Esophagus squamous epithelium (tissue), 5 donors: ENCODE results near the gene MICAL2. TPM values are rescaled to one million over a fixed set of nuclear protein-coding genes. Genes with fewer than 3 reads are reported as not detected.

Experiments
- DNase-seq: peaks from one replicate; lab custom pipeline; 2025; lab: John Stamatoyannopoulos, UW
- H3K27ac ChIP-seq, 4 donors: fragments of 200-600 bp; sonication (generic); one replicate each; pipeline ENCODE4 v1.5.1; 2016 to 2019; ENCODE audit warnings: mild to moderate bottlenecking in 1 of 4
- H3K27me3 ChIP-seq, 4 donors: fragments of 200-600 bp; sonication (generic); 1 replicate in 3 of 4; 2 replicates in 1 of 4; pipeline versions ENCODE4 v1.5.1 to v1.6.0; 2017 to 2021; ENCODE audit warnings: antibody characterized with exemption in 1 of 4
- H3K36me3 ChIP-seq, 3 donors: fragments of 200-600 bp; sonication (generic); one replicate each; pipeline ENCODE4 v1.5.1; 2016 to 2019
- H3K4me1 ChIP-seq, 3 donors: fragments of 200-600 bp; sonication (generic); one replicate each; pipeline ENCODE4 v1.5.1; 2017 to 2019
- H3K4me3 ChIP-seq, 4 donors: fragments of 200-600 bp; sonication (generic); 1 replicate in 3 of 4; 2 replicates in 1 of 4; pipeline ENCODE4 v1.5.1; 2016 to 2019; ENCODE audit warnings: mild to moderate bottlenecking in 2 of 4, moderate library complexity in 1 of 4
- H3K9me3 ChIP-seq, 3 donors: fragments of 200-600 bp; sonication (generic); one replicate each; pipeline ENCODE4 v1.5.1; 2016 to 2019
- POLR2A ChIP-seq, 4 donors: fragments of 450-650 bp; IDR thresholded peaks; one replicate each; pipeline ENCODE4 v1.6.1; 2017; ENCODE audit warnings: antibody characterized with exemption in 4 of 4, mild to moderate bottlenecking in 4 of 4, moderate library complexity in 3 of 4
- WGBS, 2 donors: methylation state at CpG; one replicate each; pipeline ENCODE4 v1.1.5; 2018; 5-methylcytosine and 5-hydroxymethylcytosine counted together
- intact Hi-C: fragments of 100-400 bp; cut with DNase I; formaldehyde crosslinking; loops from one replicate; pipeline ENCODE4 v1.15.0; 2022
- total RNA-seq, 4 donors: library from RNA; depleted of rRNA; stranded (reverse); fragments of >200 nt; gene quantifications; one replicate each; pipeline ENCODE4 v1.1.0, GENCODE V29; 2016
- TF ChIP-seq, protein P1 (sequence below), 6 experiments: fragments of 450-650 bp in 4 of 6; fragments of 200-600 bp in 2 of 6; sonication (generic) in 2 of 6; IDR thresholded peaks; one replicate each; pipeline ENCODE4 v1.5.1; 2016 to 2019; ENCODE audit warnings: antibody characterized with exemption in 6 of 6, mild to moderate bottlenecking in 4 of 6, moderate library complexity in 4 of 6
- donor health status: DM: yes; HTN: yes; CAD: no.

The MICAL2 gene
- total RNA-seq, 4 donors from 2014 or later = 10.1 to 49.0 (median 19.8) TPM

DNA sequence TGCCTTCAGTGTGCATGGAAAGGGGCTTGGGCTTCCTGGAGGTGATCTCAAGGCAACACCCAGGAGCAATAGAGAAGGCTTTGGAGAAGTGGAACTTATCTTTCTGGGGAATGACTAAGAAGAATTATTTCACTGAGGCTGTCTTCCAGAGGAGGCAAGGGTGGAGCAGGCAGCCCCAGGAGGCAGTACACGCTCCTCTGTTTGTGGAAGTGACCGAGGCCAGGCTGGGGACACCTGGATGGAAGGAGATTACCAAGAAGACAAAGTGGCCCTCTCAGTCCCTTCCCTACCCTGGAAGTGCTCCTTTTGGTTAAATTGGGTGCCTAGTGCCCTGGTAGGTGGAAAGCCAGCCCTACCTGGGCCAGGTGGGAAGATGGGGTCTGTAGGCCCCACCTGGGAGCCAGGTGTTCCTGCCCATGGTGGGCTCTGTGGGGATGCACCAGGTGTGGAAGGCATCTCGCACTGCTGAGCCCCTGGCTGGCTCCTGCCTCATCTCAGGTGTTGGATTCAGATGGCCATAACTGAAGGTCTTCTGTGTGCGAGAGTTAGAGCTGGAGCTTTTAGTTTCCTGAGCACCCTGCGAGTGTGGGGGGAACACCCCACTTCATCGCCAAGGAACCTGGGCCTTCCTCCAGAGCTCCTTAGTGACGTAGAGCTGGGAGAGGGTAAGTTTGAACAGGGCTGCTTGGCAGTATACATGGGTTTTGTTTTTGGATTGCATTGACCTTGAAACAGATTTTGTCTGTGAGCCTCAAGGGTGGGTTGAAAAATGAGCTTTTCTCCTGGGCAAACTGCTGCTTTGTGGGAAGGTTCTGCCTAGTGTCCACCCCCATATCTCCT lies 46.1 kb downstream of the MICAL2 start:
- H3K9me3 ChIP-seq = no peaks in the 10 kb centered on the region
- 77 to 100% methylated on average over 1 to 6 of the region's 7 CpGs for WGBS, 2 donors
- no peaks in the 10 kb centered on the region for H3K36me3 ChIP-seq
- peaks cover 0 to 47% (median 34%) of the 10 kb centered on the region in 3 donors for H3K4me1 ChIP-seq
- intact Hi-C loops = no loop called here
- DNase-seq = no peak
- H3K27me3 ChIP-seq = no peaks in the 10 kb centered on the region
- no peak for TF ChIP-seq POLR2A (IDR thresholded peaks at IDR 0.05)
- TF ChIP-seq, protein P1, sequence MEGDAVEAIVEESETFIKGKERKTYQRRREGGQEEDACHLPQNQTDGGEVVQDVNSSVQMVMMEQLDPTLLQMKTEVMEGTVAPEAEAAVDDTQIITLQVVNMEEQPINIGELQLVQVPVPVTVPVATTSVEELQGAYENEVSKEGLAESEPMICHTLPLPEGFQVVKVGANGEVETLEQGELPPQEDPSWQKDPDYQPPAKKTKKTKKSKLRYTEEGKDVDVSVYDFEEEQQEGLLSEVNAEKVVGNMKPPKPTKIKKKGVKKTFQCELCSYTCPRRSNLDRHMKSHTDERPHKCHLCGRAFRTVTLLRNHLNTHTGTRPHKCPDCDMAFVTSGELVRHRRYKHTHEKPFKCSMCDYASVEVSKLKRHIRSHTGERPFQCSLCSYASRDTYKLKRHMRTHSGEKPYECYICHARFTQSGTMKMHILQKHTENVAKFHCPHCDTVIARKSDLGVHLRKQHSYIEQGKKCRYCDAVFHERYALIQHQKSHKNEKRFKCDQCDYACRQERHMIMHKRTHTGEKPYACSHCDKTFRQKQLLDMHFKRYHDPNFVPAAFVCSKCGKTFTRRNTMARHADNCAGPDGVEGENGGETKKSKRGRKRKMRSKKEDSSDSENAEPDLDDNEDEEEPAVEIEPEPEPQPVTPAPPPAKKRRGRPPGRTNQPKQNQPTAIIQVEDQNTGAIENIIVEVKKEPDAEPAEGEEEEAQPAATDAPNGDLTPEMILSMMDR (IDR thresholded peaks at IDR 0.05) = no peak
- H3K4me3 ChIP-seq = no peak overlapping the region
- H3K27ac ChIP-seq = peak overlapping the region in 3 of 4 donors; percentile 74 to 84 (median 78)

DNA sequence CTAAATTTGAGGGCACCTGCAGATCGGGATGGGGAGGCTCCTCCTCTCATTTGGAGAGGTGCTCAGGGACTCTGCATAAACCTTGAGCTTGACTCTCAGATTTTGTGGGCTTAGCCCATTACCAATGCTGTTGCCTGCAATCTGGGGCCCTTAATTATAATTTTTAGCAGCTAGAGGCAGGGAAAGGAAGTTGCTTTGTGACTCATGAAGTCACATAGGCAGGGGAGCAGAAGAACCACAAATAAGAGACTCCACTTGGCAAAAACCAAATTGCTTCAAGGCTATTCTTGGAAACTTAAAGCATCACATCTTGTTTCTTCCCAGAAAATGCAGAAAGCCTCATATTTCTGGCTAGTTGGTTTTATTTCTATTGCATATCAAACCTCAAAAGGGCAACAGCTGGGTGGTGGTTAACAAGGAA lies 46.9 kb downstream of the MICAL2 start:
- H3K4me1 ChIP-seq = peaks cover 0 to 55% (median 34%) of the 10 kb centered on the region in 3 donors
- TF ChIP-seq, protein P1 (IDR thresholded peaks at IDR 0.05) = no peak
- no peak for TF ChIP-seq POLR2A (IDR thresholded peaks at IDR 0.05)
- no peaks in the 10 kb centered on the region for H3K9me3 ChIP-seq
- no peaks in the 10 kb centered on the region for H3K27me3 ChIP-seq
- no peak overlapping the region for H3K4me3 ChIP-seq
- H3K27ac ChIP-seq = peak overlapping the region in 3 of 4 donors; percentile 74 to 84 (median 78)
- WGBS, 2 donors = 29 to 60% methylated on average over 1 of the region's 1 CpG
- intact Hi-C loops = no loop called here
- DNase-seq = no peak
- H3K36me3 ChIP-seq = peaks cover 0 to 4% (median 0%) of the 10 kb centered on the region in 3 donors

DNA sequence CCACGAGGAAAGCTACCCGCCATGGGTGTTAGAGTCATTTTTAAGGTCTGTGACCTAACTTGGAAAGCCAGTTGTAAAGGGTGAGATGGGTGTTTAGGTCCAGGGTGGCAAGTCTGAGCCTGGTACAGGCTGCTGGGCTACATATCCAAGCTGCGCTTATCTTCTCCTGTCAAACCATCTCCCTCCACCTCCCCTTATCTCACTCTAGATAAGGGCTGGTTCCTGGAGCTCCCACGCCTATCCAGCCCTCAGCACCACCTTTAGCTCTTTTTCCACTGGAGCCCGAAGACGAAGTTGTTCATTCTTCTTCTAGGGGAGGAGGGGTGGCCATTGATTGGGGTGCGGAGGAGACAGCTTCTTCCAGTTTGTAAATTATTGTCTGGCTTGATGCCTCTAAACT lies 48.5 kb downstream of the MICAL2 start:
- no peak overlapping the region for H3K4me3 ChIP-seq
- H3K27me3 ChIP-seq = no peaks in the 10 kb centered on the region
- H3K4me1 ChIP-seq = peaks cover 0 to 70% (median 40%) of the 10 kb centered on the region in 3 donors
- DNase-seq = no peak
- no peaks in the 10 kb centered on the region for H3K9me3 ChIP-seq
- H3K27ac ChIP-seq = peak overlapping the region; percentile 17 to 90 (median 79)
- TF ChIP-seq POLR2A (IDR thresholded peaks at IDR 0.05) = no peak
- TF ChIP-seq, protein P1 (IDR thresholded peaks at IDR 0.05) = no peak
- peaks cover 0 to 17% (median 0%) of the 10 kb centered on the region in 3 donors for H3K36me3 ChIP-seq
- intact Hi-C loops = no loop called here
- 75 to 92% methylated on average over 5 to 7 of the region's 7 CpGs for WGBS, 2 donors

DNA sequence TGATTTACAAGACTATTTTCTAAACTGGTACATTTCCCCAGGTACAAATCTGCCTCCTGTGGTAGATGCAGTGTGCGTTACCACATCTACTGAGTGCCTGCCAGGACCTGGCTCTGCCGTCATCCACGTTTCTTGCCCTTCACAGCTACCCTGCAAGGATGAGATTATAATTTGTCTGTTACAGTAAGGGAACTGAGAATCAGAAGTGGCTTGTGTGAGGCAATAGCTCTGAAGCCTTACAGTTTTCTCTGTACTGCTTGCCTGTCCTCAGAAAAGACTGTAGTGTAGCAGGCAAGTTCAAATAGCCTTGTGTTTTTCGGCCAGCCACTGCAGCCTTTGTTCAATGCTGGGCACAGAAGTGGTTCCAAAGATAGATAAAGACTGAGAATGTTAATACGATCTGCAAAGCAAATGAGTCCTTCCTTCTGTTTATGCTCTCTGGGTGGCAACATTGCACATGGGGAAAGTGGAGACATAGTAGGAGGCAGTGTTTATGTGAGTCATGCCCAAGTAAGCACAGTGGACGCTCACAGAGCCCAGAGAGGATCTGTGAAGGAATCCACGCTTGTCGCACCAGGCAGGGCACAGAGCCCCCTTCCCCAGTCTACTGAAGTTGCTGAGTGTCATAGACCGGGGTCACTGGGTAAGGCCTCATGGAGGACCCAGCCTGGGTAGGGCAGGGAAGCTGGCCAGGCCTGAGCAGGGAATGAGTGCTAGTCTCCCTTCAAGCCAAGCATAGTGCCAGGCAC lies 49.1 kb downstream of the MICAL2 start:
- no peak overlapping the region for H3K4me3 ChIP-seq
- peaks cover 0 to 76% (median 45%) of the 10 kb centered on the region in 3 donors for H3K4me1 ChIP-seq
- no peaks in the 10 kb centered on the region for H3K27me3 ChIP-seq
- intact Hi-C loops = no loop called here
- H3K27ac ChIP-seq = peak overlapping the region; percentile 67 to 90 (median 79)
- 45 to 62% methylated on average over 7 to 9 of the region's 9 CpGs for WGBS, 2 donors
- peaks cover 0 to 17% (median 0%) of the 10 kb centered on the region in 3 donors for H3K36me3 ChIP-seq
- H3K9me3 ChIP-seq = no peaks in the 10 kb centered on the region
- no peak for DNase-seq
- TF ChIP-seq, protein P1 (IDR thresholded peaks at IDR 0.05) = no peak
- no peak for TF ChIP-seq POLR2A (IDR thresholded peaks at IDR 0.05)
